Stimulated activated CD8-positive, alpha-beta memory T cell treated with anti-CD3 and anti-CD28 coated beads, Interleukin-12 subunit alpha, Interleukin-12 subunit beta, amount 100 ng/mL, for 1 hour (primary cell): ENCODE measurements around the gene RNFT2.

ENCODE experiments used
- DNase-seq: peaks from one replicate; pipeline ENCODE4 v3.0.0-alpha.2; 2020; ENCODE audit warnings: low read depth

The RNFT2 gene

DNA sequence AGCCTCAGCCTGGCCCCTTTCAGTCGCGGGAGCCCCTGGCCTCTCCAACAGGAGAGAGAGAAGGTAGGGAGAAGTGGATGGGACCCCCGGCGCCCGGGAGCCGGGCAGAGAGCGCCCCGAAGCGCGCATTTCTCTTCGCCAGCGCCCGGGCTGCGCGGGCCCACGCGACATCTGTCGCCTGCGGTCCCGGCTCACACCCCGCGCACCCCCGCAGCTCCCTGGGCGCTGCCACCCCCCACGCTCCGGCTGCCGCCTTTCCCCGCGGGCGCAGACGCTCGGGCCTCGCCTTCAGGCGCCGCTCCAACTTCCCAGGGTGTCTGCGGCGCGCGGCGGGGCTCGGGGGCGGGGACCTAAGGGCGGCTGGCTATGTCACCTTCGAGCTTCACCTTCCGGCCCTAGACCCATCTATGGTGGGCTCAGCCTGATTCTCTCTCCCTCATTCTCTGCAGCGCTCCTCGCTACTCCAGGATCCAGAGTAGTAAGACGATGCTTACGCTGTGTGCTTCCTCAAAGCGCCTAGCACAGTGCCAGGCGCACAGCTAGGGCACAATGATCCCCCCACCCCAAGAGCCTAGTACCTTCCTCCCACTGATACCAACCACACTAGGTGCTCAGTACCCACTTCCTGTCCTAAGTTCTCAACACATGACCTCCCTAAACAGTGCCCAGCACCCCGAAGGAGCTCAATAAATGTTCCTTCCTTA, 141.5 kb downstream of the RNFT2 start:
- DNase-seq: no peak

DNA sequence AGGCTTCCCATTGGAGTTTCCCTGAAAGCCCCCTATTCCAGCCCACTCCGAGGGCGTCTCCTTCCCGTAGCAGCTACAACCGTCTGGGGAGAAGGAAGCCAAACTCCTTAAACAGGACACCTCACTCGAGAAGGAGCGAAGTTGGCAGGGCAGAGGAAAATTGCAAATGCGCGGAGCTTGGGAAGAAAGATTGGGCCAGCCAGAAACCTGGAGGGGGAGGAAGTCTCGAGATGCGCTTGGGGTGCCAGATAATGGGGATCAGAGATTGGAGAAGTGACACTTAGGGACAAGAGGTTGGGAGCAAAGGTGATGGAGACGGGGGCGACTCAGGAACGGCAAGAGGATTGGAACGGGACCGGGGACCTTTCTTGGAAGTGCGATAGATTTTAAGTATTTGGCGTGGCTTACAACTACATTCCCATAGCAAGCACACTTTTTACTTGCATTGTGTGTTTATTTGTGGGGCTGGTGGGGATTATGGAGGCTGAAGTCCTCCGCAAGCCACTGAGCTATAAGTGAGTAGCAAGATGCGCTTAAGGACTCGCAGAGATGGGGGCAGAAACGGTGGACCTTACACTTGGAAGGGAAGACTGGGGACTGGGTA, 142.2 kb downstream of the RNFT2 start:
- DNase-seq: no peak

GRCh38 chr12:116880817-116881324, 142.8 kb downstream of the RNFT2 start:
- no peak for DNase-seq

GRCh38 chr12:116881325-116881876, 143.3 kb downstream of the RNFT2 start, which contains the start of gene HRK:
HRK (minus strand) TSS chr12:116881441; CDS start chr12:116881307, 134 bp downstream.
- no peak for DNase-seq

GRCh38 chr12:116881877-116882507, 143.9 kb downstream of the RNFT2 start:
- no peak for DNase-seq

DNA sequence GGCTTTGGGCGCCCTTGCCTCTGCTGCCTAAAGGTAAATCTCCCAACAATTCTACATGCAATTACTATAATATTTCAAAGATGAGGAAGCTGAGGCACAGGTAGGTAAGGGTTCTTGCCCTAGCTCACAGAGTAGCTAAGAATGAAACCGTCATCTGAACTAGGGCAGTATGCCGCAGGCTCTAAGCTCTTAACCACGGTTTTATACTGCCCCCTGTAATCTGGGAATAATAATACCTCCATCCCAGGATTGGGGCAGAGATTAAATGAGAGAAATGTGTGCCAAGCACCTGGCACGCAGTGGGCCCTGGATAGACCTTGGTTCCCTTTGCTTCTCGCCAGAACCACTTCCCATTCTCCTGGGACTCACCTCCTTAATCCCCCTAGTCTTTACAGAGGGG, 144.6 kb downstream of the RNFT2 start:
- no peak for DNase-seq

GRCh38 chr12:116884871-116885270, 146.8 kb downstream of the RNFT2 start:
- DNase-seq: no peak

DNA sequence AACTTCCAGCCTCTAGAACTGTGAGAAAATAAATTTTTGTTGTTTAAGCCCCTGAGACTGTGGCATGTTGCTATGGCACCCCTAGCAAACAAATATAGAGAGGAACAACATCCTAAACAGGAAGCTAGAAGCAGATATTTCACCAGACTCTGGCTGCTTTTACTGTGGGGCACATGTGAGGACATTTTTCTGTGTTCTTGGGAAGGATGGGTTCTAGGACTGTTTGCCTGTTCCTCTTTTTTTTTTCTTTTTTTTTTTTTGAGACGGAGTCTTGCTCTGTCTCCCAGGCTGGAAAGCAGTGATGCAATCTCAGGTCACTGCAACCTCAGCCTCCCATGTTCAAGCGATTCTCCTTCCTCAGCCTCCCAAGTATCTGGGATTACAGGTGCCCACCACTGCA, 147.4 kb downstream of the RNFT2 start:
- no peak for DNase-seq

DNA sequence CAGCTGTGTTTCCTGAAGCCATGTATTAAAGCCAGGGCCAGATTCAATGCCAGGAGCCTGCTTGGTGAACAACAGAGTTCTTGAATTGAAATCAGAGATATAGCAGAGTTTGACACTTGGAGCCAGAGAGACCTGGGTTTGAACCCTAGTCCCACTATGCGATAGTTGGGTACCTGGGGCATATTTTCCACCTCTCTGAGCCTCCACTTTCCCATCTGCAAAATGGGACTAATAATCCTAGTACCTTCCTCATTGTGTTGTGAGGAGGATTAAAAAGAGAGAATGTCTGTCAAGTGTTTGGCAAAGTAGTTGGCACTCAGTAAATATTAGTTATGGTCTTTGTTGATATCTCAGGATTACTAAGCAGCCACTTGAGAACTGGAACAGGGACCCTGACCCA, 149.1 kb downstream of the RNFT2 start:
- no peak for DNase-seq

GRCh38 chr12:116887897-116888296, 149.8 kb downstream of the RNFT2 start:
- no peak for DNase-seq

DNA sequence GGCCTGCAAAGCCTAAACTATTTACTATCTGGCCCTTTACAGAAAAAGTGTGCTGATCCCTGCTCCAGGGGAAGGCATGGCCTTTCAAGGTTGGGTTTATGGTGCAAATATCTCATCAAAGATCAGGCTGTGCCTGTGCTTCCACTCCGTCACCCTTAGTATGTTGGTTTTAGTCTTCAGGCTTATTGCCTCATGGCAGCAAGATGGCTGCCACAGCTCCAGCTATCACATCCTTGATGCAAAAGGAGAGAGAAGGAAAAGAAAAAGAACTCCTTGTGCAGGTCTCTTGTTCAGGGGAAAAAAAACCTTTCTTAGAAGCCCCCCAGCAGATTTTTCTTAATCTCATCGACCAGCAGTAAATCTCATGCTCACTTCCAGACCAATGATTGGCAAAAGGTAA, 152.2 kb downstream of the RNFT2 start:
- no peak for DNase-seq

DNA sequence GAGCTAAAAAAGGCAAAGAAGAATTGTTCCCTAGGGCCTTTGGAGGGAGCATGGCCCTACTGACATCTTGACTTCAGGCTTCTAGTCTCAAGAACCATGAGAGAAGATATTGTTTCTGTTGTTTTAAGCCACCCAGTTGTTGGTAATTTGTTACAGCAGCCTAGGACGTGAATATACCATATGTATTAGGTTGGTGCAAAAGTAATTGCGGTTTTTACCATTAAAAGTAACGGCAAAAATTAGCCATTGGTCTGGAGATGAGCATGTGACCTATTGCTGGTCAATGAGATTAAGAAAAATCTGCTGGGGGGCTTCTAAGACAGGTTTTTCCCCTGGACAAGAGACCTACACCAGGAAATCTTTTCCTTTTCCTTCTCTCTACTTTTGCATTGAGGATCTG, 152.9 kb downstream of the RNFT2 start:
- DNase-seq: no peak

GRCh38 chr12:116892349-116893140, 154.4 kb downstream of the RNFT2 start:
- no peak for DNase-seq

DNA sequence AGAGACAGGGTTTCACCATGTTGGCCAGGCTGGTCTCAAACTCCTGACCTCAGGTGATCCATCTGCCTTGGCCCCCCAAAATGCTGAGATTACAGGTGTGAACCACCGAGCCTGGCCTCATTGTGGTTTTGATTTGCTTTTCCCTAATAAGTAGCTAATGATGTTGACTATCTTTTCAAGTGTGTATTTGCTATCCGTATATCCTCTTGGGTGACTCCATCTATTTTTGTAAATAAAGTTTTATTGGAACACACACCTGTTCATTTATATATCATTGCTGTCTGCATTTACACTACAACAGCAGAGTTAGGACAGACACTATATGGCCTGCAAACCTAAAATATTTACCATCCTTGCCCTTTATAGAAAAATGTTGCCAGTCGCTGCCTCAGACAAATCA, 156.8 kb downstream of the RNFT2 start:
- no peak for DNase-seq

- no peak for DNase-seq
Measured at GRCh38 chr12:116896411-116896924, 158.4 kb downstream of the RNFT2 start.

GRCh38 chr12:116897476-116897875, 159.4 kb downstream of the RNFT2 start:
- DNase-seq: no peak

DNA sequence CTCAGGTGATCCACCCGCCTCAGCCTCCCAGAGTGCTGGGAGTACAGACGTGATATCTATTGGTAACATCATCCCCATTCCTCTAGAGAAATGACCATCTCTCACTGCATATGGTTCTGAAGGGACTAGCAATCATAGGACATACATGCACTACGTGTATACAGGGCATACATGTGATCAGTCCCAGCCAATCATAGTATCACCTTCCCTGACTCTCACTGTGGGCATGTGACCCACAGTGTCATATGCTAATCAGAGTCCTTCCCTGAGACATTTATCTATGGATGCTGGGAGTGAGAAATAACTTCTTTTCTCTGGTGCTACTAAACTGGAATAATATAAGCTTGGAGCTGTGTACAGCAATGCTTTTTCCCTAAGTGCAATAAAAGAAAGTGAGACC, 160.6 kb downstream of the RNFT2 start:
- DNase-seq: no peak

- no peak for DNase-seq
Measured at GRCh38 chr12:116901612-116902011, 163.5 kb downstream of the RNFT2 start.
